CD4-positive, alpha-beta T cell treated with Interleukin-6 for 4 hours (primary cell): ENCODE results near the gene NXPH2.
"Not testable (repeated sequence)": the region's sequence is repeated elsewhere in the genome, so short reads cannot be mapped to it uniquely, and the experiment has no call there.

Experiments
- DNase-seq: peaks from one replicate; pipeline ENCODE4 v3.0.0-alpha.2; 2020; ENCODE audit warnings: mixed read lengths

The NXPH2 gene

GRCh38 chr2:138708682-138709241, 71.4 kb downstream of the NXPH2 start:
- no peak for DNase-seq

GRCh38 chr2:138707392-138708074, 72.7 kb downstream of the NXPH2 start:
- DNase-seq: no peak

- no peak for DNase-seq
Measured at GRCh38 chr2:138703242-138703641, 76.9 kb downstream of the NXPH2 start.

- DNase-seq: no peak
Measured at GRCh38 chr2:138700716-138701115, 79.5 kb downstream of the NXPH2 start.

GRCh38 chr2:138699421-138699820, 80.8 kb downstream of the NXPH2 start:
- no peak for DNase-seq

GRCh38 chr2:138698428-138698827, 81.8 kb downstream of the NXPH2 start:
- DNase-seq: no peak

GRCh38 chr2:138691667-138692066, 88.5 kb downstream of the NXPH2 start:
- no peak for DNase-seq

GRCh38 chr2:138689705-138690104, 90.5 kb downstream of the NXPH2 start:
- no peak for DNase-seq

- DNase-seq: no peak
Measured at GRCh38 chr2:138682163-138682562, 98.0 kb downstream of the NXPH2 start.

GRCh38 chr2:138677221-138677620, 103.0 kb downstream of the NXPH2 start:
- no peak for DNase-seq

GRCh38 chr2:138676619-138677021, 103.6 kb downstream of the NXPH2 start:
- no peak for DNase-seq

- DNase-seq: no peak
Measured at GRCh38 chr2:138671566-138671965, 108.6 kb downstream of the NXPH2 start.

GRCh38 chr2:138670734-138671133, 109.5 kb downstream of the NXPH2 start:
- no peak for DNase-seq

GRCh38 chr2:138665937-138666336, 114.3 kb downstream of the NXPH2 start:
- DNase-seq: no peak

- no peak for DNase-seq
Measured at GRCh38 chr2:138658187-138658894, 121.8 kb downstream of the NXPH2 start.

GRCh38 chr2:138654146-138654545, 126.0 kb downstream of the NXPH2 start:
- no peak for DNase-seq

GRCh38 chr2:138652378-138652777, 127.8 kb downstream of the NXPH2 start:
- DNase-seq: no peak

GRCh38 chr2:138649571-138649970, 130.6 kb downstream of the NXPH2 start:
- DNase-seq: no peak

GRCh38 chr2:138648606-138649005, 131.6 kb downstream of the NXPH2 start:
- DNase-seq: no peak

- DNase-seq: not testable (repeated sequence)
Measured at GRCh38 chr2:138644776-138645175, 135.4 kb downstream of the NXPH2 start.

GRCh38 chr2:138640921-138641676, 139.1 kb downstream of the NXPH2 start:
- DNase-seq: no peak

- DNase-seq: no peak
Measured at GRCh38 chr2:138637686-138638085, 142.5 kb downstream of the NXPH2 start.

- DNase-seq: no peak
Measured at GRCh38 chr2:138637061-138637460, 143.1 kb downstream of the NXPH2 start.

GRCh38 chr2:138633049-138633448, 147.1 kb downstream of the NXPH2 start:
- no peak for DNase-seq
